Spleen (tissue), 11 donors: Measurements from ENCODE around the gene CACNA1H. TPM values are rescaled to one million over a fixed set of nuclear protein-coding genes. Genes with fewer than 3 reads are reported as not detected.

Experiments used
- DNase-seq: peaks from one replicate; pipeline ENCODE4 v3.0.0-alpha.2; 2020
- H3K27ac ChIP-seq, 8 donors: fragments of 200-600 bp; sonication (generic) in 7 of 8; 1 replicate in 4 of 8; 2 replicates in 4 of 8; pipeline versions ENCODE4 v1.5.0 to v1.8.0; 2016 to 2021; ENCODE audit warnings: inconsistent platforms in 4 of 8, mild to moderate bottlenecking in 4 of 8, moderate library complexity in 1 of 8
- H3K27me3 ChIP-seq, 7 donors: fragments of 200-600 bp; sonication (generic) in 6 of 7; replicated peaks in 1 of 7; 1 replicate in 4 of 7; 2 replicates in 3 of 7; pipeline versions ENCODE4 v1.5.0 to v1.8.0; 2016 to 2021; ENCODE audit warnings: inconsistent platforms in 3 of 7, mild to moderate bottlenecking in 1 of 7
- H3K36me3 ChIP-seq, 6 donors: fragments of 200-600 bp; sonication (generic) in 5 of 6; 1 replicate in 4 of 6; 2 replicates in 2 of 6; pipeline versions ENCODE4 v1.5.0 to v1.8.0; 2016 to 2021; ENCODE audit warnings: inconsistent platforms in 2 of 6
- H3K4me1 ChIP-seq, 6 donors: fragments of 200-600 bp; sonication (generic) in 5 of 6; 1 replicate in 3 of 6; 2 replicates in 3 of 6; pipeline versions ENCODE4 v1.5.0 to v1.8.0; 2016 to 2021; ENCODE audit warnings: inconsistent platforms in 3 of 6
- H3K4me3 ChIP-seq, 8 donors: fragments of 200-600 bp; sonication (generic) in 7 of 8; 1 replicate in 4 of 8; 2 replicates in 4 of 8; pipeline versions ENCODE4 v1.5.0 to v1.8.0; 2016 to 2021; ENCODE audit warnings: inconsistent platforms in 4 of 8, mild to moderate bottlenecking in 4 of 8, moderate library complexity in 2 of 8
- H3K9me3 ChIP-seq, 8 donors: fragments of 200-600 bp; sonication (generic) in 7 of 8; 1 replicate in 4 of 8; 2 replicates in 4 of 8; pipeline versions ENCODE4 v1.5.0 to v1.8.0; 2016 to 2021; ENCODE audit warnings: inconsistent platforms in 4 of 8
- CTCF ChIP-seq, 11 experiments: fragments of 200-600 bp in 7 of 11; fragments of 450-650 bp in 4 of 11; sonication (generic) in 4 of 11; IDR thresholded peaks in 8 of 11; conservative IDR thresholded peaks in 3 of 11; 1 replicate in 7 of 11; 2 replicates in 4 of 11; pipeline versions ENCODE4 v1.4.0 to v1.8.0; 2016 to 2021; ENCODE audit warnings: antibody characterized with exemption in 11 of 11, inconsistent platforms in 4 of 11, mild to moderate bottlenecking in 1 of 11
- POLR2A ChIP-seq, 3 donors: fragments of 450-650 bp; IDR thresholded peaks; one replicate each; pipeline ENCODE4 v1.5.1; 2017; ENCODE audit warnings: antibody characterized with exemption in 3 of 3, mild to moderate bottlenecking in 1 of 3
- POLR2AphosphoS5 ChIP-seq, 3 donors: sonication (generic); formaldehyde crosslinking; IDR thresholded peaks; one replicate each; pipeline ENCODE4 v1.5.1; 2017; ENCODE audit warnings: antibody characterized with exemption in 3 of 3
- WGBS, 5 donors: extraction: QIAGEN DNeasy Blood & Tissue Kit in 3 of 5; methylation state at CpG; one replicate each; pipeline versions ENCODE4 v1.1.5 to v1.1.7; 2013 to 2018; 5-methylcytosine and 5-hydroxymethylcytosine counted together
- intact Hi-C: fragments of 100-400 bp; cut with DNase I; formaldehyde crosslinking; loops from one replicate; pipeline ENCODE4 v1.15.0; 2023; ENCODE audit warnings: low total_unique reads
- polyA plus RNA-seq, 3 donors: library from polyadenylated mRNA; stranded (reverse); fragments of 200-250 nt; gene quantifications; one replicate each; pipeline ENCODE4 v1.2.1, GENCODE V29; 2013
- total RNA-seq, 7 donors: library from RNA; depleted of rRNA in 3 of 7; stranded (reverse); fragments of >200 nt in 3 of 7; fragmentation: NEBNext Ultra II Directional in 4 of 7; extraction: Animal tissue kit (Norgen Biotek cat#: 25700) in 4 of 7; gene quantifications; one replicate each; pipeline versions ENCODE4 v1.1.0 to v1.2.1, GENCODE V29; 2016 to 2021
- donor health status: healthy with polysubstance abuse.
- donor health status: DM: no; HTN: no; CAD: no; lungs with moderate emphysema.
- donor health status: DM: no; HTN: no; CAD: no.
- donor health status: Bipolar disorder and iron deficiency.
- donor health status: healthy.
- donor health status: DM: no; HTN: no; CAD: no.
- donor health status: DM: yes; HTN: yes; CAD: no.

The CACNA1H gene
- total and polyA plus RNA-seq, 10 donors, result 0.33 to 2.1 (median 0.70) TPM

- Histone ChIP-seq H3K4me3 (no peak overlapping the region), H3K27me3 (peaks cover 7 to 97% (median 62%) of the 10 kb centered on the region in 7 donors), H3K27ac (no peak overlapping the region), H3K9me3 (no peaks in the 10 kb centered on the region), H3K36me3 (no peaks in the 10 kb centered on the region), H3K4me1 (peaks cover 4 to 9% (median 7%) of the 10 kb centered on the region in 6 donors)
- no peak for DNase-seq
- 47 to 72% (median 63%) methylated on average over 11 to 22 of the region's 22 CpGs for WGBS, 5 donors
- TF ChIP-seq CTCF (IDR thresholded peaks at IDR 0.05 in 8 of 11, conservative IDR thresholded peaks at IDR 0.05 in 3 of 11) (no peak), POLR2A (IDR thresholded peaks at IDR 0.05) (no peak), POLR2AphosphoS5 (IDR thresholded peaks at IDR 0.05) (no peak)
- intact Hi-C loops, result no loop called here
Measured at GRCh38 chr16:1107141-1107540, 45.8 kb upstream of the CACNA1H start.

GRCh38 chr16:1107731-1108130 is 45.2 kb upstream of the CACNA1H start:
- no peak overlapping the region for H3K4me3 ChIP-seq
- H3K4me1 ChIP-seq, result peaks cover 4 to 9% (median 7%) of the 10 kb centered on the region in 6 donors
- no peak for TF ChIP-seq POLR2AphosphoS5 (IDR thresholded peaks at IDR 0.05)
- TF ChIP-seq CTCF (IDR thresholded peaks at IDR 0.05 in 8 of 11, conservative IDR thresholded peaks at IDR 0.05 in 3 of 11), result no peak
- no peak for TF ChIP-seq POLR2A (IDR thresholded peaks at IDR 0.05)
- no peaks in the 10 kb centered on the region for H3K36me3 ChIP-seq
- WGBS, 5 donors, result 67 to 77% (median 70%) methylated on average over 11 to 12 of the region's 12 CpGs; no CpG with 5 or more reads in 1 of the 5 donors
- H3K9me3 ChIP-seq, result no peaks in the 10 kb centered on the region
- intact Hi-C loops, result no loop called here
- H3K27ac ChIP-seq, result no peak overlapping the region
- DNase-seq, result no peak
- H3K27me3 ChIP-seq, result peaks cover 7 to 99% (median 62%) of the 10 kb centered on the region in 7 donors

GRCh38 chr16:1108299-1109252 is 44.3 kb upstream of the CACNA1H start:
- no peak overlapping the region for H3K27ac ChIP-seq
- no peak for DNase-seq
- peaks cover under 1 to 99% (median 54%) of the 10 kb centered on the region in 7 donors for H3K27me3 ChIP-seq
- peaks cover 0 to under 1% (median 0%) of the 10 kb centered on the region in 6 donors for H3K4me1 ChIP-seq
- 34 to 77% (median 50%) methylated on average over 13 to 42 of the region's 42 CpGs for WGBS, 5 donors
- TF ChIP-seq POLR2AphosphoS5 (IDR thresholded peaks at IDR 0.05) (no peak), CTCF (IDR thresholded peaks at IDR 0.05 in 8 of 11, conservative IDR thresholded peaks at IDR 0.05 in 3 of 11) (no peak), POLR2A (IDR thresholded peaks at IDR 0.05) (no peak)
- H3K4me3 ChIP-seq, result no peak overlapping the region
- intact Hi-C loops, result no loop called here
- H3K36me3 ChIP-seq, result no peaks in the 10 kb centered on the region
- H3K9me3 ChIP-seq, result no peaks in the 10 kb centered on the region

GRCh38 chr16:1109648-1110047 is 43.3 kb upstream of the CACNA1H start:
- H3K4me1 ChIP-seq, result no peaks in the 10 kb centered on the region
- no peaks in the 10 kb centered on the region for H3K9me3 ChIP-seq
- H3K27ac ChIP-seq, result no peak overlapping the region
- H3K36me3 ChIP-seq, result no peaks in the 10 kb centered on the region
- H3K27me3 ChIP-seq, result peaks cover 0 to 96% (median 44%) of the 10 kb centered on the region in 7 donors
- no peak overlapping the region for H3K4me3 ChIP-seq
- no peak for DNase-seq
- TF ChIP-seq CTCF (IDR thresholded peaks at IDR 0.05 in 8 of 11, conservative IDR thresholded peaks at IDR 0.05 in 3 of 11), result no peak
- TF ChIP-seq POLR2A (IDR thresholded peaks at IDR 0.05), result no peak
- no peak for TF ChIP-seq POLR2AphosphoS5 (IDR thresholded peaks at IDR 0.05)
- WGBS, 5 donors, result 41 to 50% (median 46%) methylated on average over 18 to 19 of the region's 19 CpGs
- intact Hi-C loops, result no loop called here
